ENCODE measurements around the gene NR6A1. TPM values are rescaled to one million over a fixed set of nuclear protein-coding genes. Genes with fewer than 3 reads are reported as not detected.

The NR6A1 gene
- total RNA-seq, 2 experiments from 2014 or later, result not detected

GRCh38 chr9:124598048-124598447 is 173.1 kb downstream of the NR6A1 start:
- no peaks in the 10 kb centered on the region for H3K36me3 Mint-ChIP-seq (ENCODE audit: low read depth)
- CTCF ChIA-PET, result no interaction called here
- TF ChIP-seq, protein P1, sequence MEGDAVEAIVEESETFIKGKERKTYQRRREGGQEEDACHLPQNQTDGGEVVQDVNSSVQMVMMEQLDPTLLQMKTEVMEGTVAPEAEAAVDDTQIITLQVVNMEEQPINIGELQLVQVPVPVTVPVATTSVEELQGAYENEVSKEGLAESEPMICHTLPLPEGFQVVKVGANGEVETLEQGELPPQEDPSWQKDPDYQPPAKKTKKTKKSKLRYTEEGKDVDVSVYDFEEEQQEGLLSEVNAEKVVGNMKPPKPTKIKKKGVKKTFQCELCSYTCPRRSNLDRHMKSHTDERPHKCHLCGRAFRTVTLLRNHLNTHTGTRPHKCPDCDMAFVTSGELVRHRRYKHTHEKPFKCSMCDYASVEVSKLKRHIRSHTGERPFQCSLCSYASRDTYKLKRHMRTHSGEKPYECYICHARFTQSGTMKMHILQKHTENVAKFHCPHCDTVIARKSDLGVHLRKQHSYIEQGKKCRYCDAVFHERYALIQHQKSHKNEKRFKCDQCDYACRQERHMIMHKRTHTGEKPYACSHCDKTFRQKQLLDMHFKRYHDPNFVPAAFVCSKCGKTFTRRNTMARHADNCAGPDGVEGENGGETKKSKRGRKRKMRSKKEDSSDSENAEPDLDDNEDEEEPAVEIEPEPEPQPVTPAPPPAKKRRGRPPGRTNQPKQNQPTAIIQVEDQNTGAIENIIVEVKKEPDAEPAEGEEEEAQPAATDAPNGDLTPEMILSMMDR (IDR thresholded peaks at IDR 0.05), result no peak
- no peak overlapping the region for H3K27ac Mint-ChIP-seq
- Histone ChIP-seq H3K27ac (ENCODE audit: low read depth in 1 of 2, low read length in 2 of 2) (no peak overlapping the region), H3K36me3 (ENCODE audit: insufficient read depth, low read length) (no peaks in the 10 kb centered on the region), H3K9me3 (ENCODE audit: control insufficient read depth in 1 of 2, insufficient read depth in 1 of 2, low read length in 2 of 2) (no peaks in the 10 kb centered on the region), H3K4me1 (ENCODE audit: insufficient read depth, low read length) (no peaks in the 10 kb centered on the region), H3K27me3 (ENCODE audit: control insufficient read depth in 1 of 2, insufficient read depth in 2 of 2, low read length in 2 of 2) (peaks cover 2% of the 10 kb centered on the region in 2 experiments), H3K4me3 (ENCODE audit: low read length) (no peak overlapping the region)
- peaks cover 19% of the 10 kb centered on the region for H3K27me3 Mint-ChIP-seq
- DNase-seq (no peak), ATAC-seq (ENCODE audit: poor library complexity) (no peak)
- H3K4me1 Mint-ChIP-seq (ENCODE audit: low read depth), result no peaks in the 10 kb centered on the region
- POLR2A ChIA-PET, result no interaction called here
- H3K4me3 Mint-ChIP-seq, result no peak overlapping the region
- intact Hi-C loops (cut with DNase I, micrococcal nuclease), result no loop called here
- no peaks in the 10 kb centered on the region for H3K9me3 Mint-ChIP-seq

DNA sequence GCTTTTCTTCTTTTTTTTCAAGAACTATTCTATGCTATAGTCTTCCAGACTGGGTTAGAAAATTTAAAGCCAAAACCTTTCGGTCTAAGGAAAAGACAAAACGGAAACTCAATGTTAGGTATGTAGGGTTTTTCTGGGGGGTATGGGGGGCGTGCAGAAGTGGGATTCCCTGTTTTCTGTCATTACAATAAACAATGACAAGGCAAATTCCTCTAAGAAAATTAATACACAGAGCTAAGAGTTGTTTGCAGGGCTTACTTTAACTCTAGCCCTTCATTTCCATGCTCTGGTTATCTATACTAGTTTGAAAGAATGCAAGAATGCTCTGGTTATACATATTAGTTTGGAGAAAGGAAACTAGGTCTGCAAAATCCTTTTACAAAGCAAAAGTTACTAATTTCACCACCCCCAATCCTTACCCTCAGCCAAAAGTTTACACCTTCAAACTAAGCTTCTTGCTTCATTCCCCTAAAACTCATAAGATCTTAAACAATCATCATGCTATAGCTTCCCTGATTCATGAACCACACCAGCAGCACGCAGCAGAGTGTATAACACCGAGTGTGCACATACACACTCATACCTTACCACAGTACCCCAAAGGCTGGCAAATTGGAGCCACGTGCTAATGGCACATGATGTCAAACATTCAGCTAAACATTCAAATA is 174.8 kb downstream of the NR6A1 start:
- Mint-ChIP-seq H3K9me3 (no peaks in the 10 kb centered on the region), H3K27ac (no peak overlapping the region), H3K36me3 (ENCODE audit: low read depth) (no peaks in the 10 kb centered on the region), H3K4me3 (no peak overlapping the region), H3K27me3 (peaks cover 19% of the 10 kb centered on the region), H3K4me1 (ENCODE audit: low read depth) (no peaks in the 10 kb centered on the region)
- Histone ChIP-seq H3K27ac (ENCODE audit: low read depth in 1 of 2, low read length in 2 of 2) (no peak overlapping the region), H3K27me3 (ENCODE audit: control insufficient read depth in 1 of 2, insufficient read depth in 2 of 2, low read length in 2 of 2) (peaks cover 2 to 11% of the 10 kb centered on the region in 2 experiments), H3K36me3 (ENCODE audit: insufficient read depth, low read length) (no peaks in the 10 kb centered on the region), H3K9me3 (ENCODE audit: control insufficient read depth in 1 of 2, insufficient read depth in 1 of 2, low read length in 2 of 2) (no peaks in the 10 kb centered on the region), H3K4me1 (ENCODE audit: insufficient read depth, low read length) (no peaks in the 10 kb centered on the region), H3K4me3 (ENCODE audit: low read length) (no peak overlapping the region)
- TF ChIP-seq, protein P1 (IDR thresholded peaks at IDR 0.05), result no peak
- CTCF ChIA-PET, result no interaction called here
- intact Hi-C loops (cut with DNase I, micrococcal nuclease), result no loop called here
- DNase-seq (no peak), ATAC-seq (ENCODE audit: poor library complexity) (no peak)
- POLR2A ChIA-PET, result no interaction called here

DNA sequence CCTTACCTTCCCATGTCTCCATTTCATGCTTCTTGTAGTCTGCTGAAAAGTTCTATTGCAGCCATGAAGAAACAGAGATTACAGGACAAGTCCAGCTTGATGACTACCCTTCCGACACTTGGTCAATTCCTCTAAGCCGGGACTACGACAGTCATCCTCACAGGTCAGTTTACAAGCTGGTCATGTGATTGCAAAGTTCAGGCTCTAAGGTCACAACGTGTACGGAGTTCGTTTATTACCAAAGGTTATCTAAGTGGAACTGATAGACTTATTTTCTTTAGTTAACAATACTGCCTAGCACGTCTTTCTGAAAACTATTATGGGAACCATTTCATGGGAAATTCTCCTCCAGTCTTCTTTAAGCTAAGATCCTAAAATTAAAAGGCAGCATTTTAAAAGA is 175.4 kb downstream of the NR6A1 start:
- no peak overlapping the region for H3K4me3 ChIP-seq (ENCODE audit: low read length)
- intact Hi-C loops (cut with DNase I, micrococcal nuclease), result no loop called here

More for the DNA sequence above, 175.4 kb downstream of the NR6A1 start:
- Histone ChIP-seq H3K27ac (ENCODE audit: low read depth in 1 of 2, low read length in 2 of 2) (no peak overlapping the region), H3K4me1 (ENCODE audit: insufficient read depth, low read length) (no peaks in the 10 kb centered on the region), H3K36me3 (ENCODE audit: insufficient read depth, low read length) (no peaks in the 10 kb centered on the region), H3K27me3 (ENCODE audit: control insufficient read depth in 1 of 2, insufficient read depth in 2 of 2, low read length in 2 of 2) (peaks cover 2 to 11% of the 10 kb centered on the region in 2 experiments), H3K9me3 (ENCODE audit: control insufficient read depth in 1 of 2, insufficient read depth in 1 of 2, low read length in 2 of 2) (no peaks in the 10 kb centered on the region)
- no peaks in the 10 kb centered on the region for H3K36me3 Mint-ChIP-seq (ENCODE audit: low read depth)
- ChIA-PET CTCF (no interaction called here), POLR2A (no interaction called here)
- no peaks in the 10 kb centered on the region for H3K4me1 Mint-ChIP-seq (ENCODE audit: low read depth)
- no peak overlapping the region for H3K4me3 Mint-ChIP-seq
- H3K9me3 Mint-ChIP-seq, result no peaks in the 10 kb centered on the region
- DNase-seq (no peak), ATAC-seq (ENCODE audit: poor library complexity) (no peak)
- TF ChIP-seq, protein P1 (IDR thresholded peaks at IDR 0.05), result no peak
- H3K27me3 Mint-ChIP-seq, result peaks cover 19% of the 10 kb centered on the region
- no peak overlapping the region for H3K27ac Mint-ChIP-seq
